GM08714 (cell line): Measurements from ENCODE around the gene CD320.
"Not testable (repeated sequence)": the region's sequence is repeated elsewhere in the genome, so short reads cannot be mapped to it uniquely, and the experiment has no call there.

ENCODE experiments used
- H3K4me3 ChIP-seq: fragments of 200-500 bp; sonication (Bioruptor generic); 2 replicates; pipeline ENCODE4 v1.5.1; 2014; ENCODE audit warnings: mild to moderate bottlenecking, low read length, inconsistent platforms
- ZNF274 ChIP-seq: IDR thresholded peaks from 2 replicates; pipeline ENCODE4 v1.6.1; 2012; ENCODE audit warnings: mild to moderate bottlenecking, low read depth, low read length

The CD320 gene

GRCh38 chr19:8307965-8308866 lies at the start of gene CD320:
TSS of gene CD320 (minus strand) at chr19:8308358. CDS start at chr19:8308290, 68 bp downstream.
- peak within 1 kb of the TSS; percentile 80 for H3K4me3 ChIP-seq
- TF ChIP-seq ZNF274, result no peak

DNA sequence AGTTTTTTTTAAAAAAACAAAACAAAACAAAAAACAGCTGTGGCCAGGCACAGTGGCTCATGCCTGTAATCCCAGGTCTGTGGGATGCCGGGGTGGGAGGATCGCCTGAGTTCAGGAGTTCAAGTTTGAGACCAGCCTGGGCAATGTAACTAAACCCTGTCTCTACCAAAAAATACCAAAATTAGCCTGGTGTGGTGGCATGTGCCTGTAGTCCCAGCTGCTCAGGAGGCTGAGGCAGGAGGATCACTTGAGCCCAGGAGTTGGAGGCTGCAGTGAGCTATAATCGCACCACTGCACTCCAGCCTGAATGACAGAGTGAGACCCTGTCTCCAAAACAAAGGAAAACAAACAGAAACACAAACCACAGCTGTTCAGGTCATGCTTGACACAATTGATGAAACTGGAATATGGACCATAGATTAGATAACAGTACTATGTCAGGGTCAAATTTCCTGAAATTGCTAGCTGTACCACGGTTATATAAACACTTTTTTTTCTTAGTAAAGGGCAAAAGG lies 48.9 kb upstream of the CD320 start:
- H3K4me3 ChIP-seq, result no peak overlapping the region
- no peak for TF ChIP-seq ZNF274

- no peak overlapping the region for H3K4me3 ChIP-seq
- TF ChIP-seq ZNF274, result no peak
Observed at GRCh38 chr19:8355631-8356402, 47.7 kb upstream of the CD320 start.

DNA sequence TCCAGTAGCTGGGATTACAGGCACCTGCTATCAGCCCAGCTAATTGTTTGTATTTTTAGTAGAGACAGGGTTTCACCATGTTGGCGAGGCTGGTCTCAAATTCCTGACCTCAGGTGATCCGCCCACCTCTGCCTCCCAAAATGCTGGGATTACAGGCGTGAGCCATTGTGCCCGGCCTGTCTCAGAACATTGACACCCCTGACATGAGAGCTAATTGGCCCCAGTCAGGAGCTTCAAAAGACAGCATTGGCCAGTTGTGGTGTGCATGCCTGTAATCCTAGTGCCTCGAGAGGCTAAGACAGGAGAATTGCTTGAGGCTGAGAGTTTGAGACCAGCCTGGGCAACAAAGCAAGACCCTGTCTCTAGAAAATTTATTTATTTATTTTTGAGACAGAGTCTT lies 44.7 kb upstream of the CD320 start:
- H3K4me3 ChIP-seq, result not testable (repeated sequence)

DNA sequence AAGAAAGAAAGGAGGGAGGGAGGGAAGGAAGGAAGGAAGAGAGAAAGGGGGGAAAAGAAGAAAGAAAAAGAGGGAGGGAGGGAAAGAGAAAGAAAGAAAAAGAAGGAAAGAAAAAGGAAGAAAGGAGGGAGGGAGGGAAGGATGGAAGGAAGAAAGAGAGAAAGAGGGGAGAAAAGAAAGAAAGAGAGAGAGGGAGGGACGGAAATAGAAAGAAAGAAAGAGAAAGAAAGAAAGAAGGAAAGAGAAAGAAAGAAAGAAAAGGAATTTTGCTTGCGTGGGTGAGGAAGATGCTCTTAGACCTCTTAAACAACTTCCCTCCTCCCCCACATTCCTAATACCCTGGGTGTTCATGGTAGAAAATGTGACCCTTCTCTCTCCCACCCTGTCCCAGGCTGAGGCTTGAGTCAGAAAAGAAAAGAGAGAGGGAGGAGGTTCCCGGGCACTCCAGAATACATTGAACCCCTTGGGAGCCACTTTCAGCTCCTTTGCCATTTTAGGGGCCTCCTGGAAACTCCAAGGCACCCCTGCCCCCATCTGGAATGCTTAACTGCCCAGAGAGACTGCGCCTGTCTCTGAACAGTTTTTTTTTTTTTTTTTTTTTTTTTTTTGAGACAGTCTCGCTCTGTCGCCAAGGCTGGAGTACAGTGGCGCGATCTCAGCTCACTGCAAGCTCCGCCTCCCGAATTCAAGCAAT lies 44.1 kb upstream of the CD320 start:
- no peak overlapping the region for H3K4me3 ChIP-seq
- no peak for TF ChIP-seq ZNF274

- not testable (repeated sequence) for H3K4me3 ChIP-seq
Observed at GRCh38 chr19:8349629-8350372, 41.6 kb upstream of the CD320 start.

GRCh38 chr19:8343483-8343844 lies 35.3 kb upstream of the CD320 start:
- no peak for TF ChIP-seq ZNF274
- no peak overlapping the region for H3K4me3 ChIP-seq

DNA sequence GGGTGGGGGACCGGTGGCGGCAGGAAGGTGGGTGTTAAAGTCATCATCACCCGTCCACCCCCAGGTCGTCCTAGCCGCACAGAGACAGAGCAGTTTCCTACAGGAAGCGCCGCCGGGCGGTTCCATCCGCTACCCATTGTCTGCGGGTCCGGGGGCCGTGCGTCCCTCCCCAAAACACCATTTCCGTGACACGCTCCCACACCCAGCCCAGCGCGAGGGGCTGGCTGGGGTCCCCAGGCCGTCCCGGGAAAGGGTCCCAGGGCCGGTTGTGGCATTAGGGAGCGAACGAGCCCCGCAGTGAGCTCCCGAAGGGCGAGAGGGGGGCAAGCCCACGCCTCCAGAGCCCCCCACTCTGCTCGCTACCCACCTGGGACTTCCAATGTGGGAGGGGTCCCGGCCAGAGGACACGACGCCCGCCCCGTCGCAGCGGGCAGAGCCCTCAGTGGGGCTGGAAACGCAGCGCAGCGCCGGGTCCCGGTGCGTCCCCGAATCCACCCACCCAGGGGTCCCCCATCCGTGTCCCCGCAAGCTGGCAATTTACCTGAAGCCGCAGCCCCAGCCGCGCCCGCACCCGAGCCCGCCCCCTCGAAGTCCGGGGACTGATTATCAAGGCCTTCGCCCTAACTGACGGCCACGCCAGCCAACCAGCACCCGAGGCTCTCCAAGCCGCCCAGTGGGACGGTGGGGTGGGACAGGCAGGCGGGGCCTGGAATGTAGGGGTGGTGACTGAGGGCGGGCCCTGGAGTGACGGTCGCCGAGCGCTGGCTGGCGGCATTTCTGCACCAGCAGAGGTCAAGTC lies 34.7 kb upstream of the CD320 start, which contains the start of gene KANK3:
Gene KANK3, minus strand, starts transcription at position 579 of the 799 bp plus-strand sequence. CDS start 5,434 bp downstream, outside the sequence.
- peak within 1 kb of the TSS; percentile 38; the same call in 1 of the 2 replicates for H3K4me3 ChIP-seq
- no peak for TF ChIP-seq ZNF274

DNA sequence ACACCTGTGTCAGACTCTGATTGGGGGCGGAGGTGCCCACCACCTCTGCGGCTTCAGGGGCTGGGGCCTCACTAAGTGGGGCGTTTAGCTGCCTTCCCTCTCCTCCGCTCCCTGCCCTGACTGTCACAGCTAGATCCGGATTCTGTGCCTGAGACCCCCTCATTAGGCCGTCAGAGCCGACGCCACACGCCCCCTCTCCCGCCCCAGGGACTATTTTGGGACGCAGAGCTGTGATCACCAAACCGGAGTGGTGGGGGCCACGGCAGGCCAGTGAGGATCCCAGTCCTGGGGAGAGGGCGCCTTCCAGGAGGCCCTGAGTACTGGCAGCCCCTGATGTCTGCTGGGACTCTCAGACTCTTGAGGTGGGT lies 34.1 kb upstream of the CD320 start:
- no peak overlapping the region for H3K4me3 ChIP-seq
- TF ChIP-seq ZNF274, result no peak

DNA sequence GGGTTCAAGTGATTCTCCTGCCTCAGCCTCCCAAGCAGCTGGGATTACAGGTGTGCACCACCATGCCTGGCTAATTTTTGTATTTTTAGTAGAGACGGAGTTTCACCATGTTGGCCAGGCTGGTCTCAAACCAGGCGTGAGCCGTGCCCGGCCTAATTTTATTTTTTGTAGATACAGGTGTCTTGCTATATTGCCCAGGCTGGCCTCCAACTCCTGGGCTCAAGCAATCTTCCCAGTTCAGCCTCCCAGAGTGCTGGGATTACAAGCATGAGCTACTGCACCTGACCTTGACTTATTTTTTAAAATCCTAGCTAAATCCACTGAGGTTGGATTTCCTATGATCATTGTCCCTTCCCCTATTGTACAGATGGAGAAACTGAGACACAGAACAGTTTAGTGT lies 33.3 kb upstream of the CD320 start:
- not testable (repeated sequence) for H3K4me3 ChIP-seq

- TF ChIP-seq ZNF274, result no peak
- no peak overlapping the region for H3K4me3 ChIP-seq
Observed at GRCh38 chr19:8340341-8341096, 32.4 kb upstream of the CD320 start.

DNA sequence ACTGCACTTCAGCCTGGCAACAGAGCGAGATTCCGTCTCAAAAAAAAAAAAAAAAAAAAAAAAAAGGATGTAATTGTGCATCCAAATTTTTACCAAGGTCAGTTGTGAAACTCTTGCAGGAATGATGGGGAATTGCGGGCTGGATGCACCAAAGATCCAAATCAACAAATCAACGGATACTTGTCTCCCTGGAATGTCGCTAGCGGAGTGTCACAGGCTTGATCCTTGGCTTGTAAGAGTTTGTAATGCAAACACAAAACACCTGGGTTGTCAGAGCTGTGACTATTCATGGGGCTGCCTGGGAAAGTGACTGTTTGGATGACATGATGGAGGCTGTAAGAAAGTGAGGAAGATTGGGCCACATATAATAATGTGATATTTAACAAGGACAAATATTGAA lies 30.7 kb upstream of the CD320 start:
- H3K4me3 ChIP-seq, result no peak overlapping the region
- no peak for TF ChIP-seq ZNF274

DNA sequence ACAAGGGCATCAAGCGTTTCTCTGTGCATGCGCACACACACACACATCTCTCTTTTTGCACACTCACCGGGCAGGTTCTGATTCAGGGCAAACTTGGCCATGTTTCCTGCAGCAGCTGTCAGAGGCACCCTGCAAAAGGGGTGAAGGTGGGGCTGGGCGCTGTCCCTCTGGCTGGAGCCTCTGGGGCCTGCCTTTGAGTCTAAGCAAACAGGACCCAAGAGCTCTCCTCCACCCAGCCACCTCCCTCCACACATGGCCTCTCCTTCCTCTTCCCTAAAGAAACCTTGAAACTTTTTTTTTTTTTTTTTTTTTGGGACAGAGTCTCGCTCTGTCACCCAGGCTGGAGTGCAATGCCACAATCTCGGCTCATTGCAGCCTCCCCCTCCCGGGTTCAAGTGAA lies 29.6 kb upstream of the CD320 start:
- TF ChIP-seq ZNF274, result no peak
- no peak overlapping the region for H3K4me3 ChIP-seq
